HG03103 (cell line): Measurements from ENCODE around the gene UBA1.

Source experiments
- ATAC-seq: cut with Tn5 transposase; IDR thresholded peaks from one replicate; pipeline ENCODE4 v1.9.1; 2021; ENCODE audit warnings: low read depth; ENCODE audit not compliant: unreplicated experiment

Gene UBA1

GRCh38 chrX:47227334-47227583 lies 33.6 kb downstream of the UBA1 start:
- no peak for ATAC-seq

GRCh38 chrX:47228550-47229270 lies 35.1 kb downstream of the UBA1 start:
- no peak for ATAC-seq

- ATAC-seq, result no peak
These were observed 35.8 kb downstream of the UBA1 start for GRCh38 chrX:47229427-47229826.

GRCh38 chrX:47230136-47230868 lies 36.7 kb downstream of the UBA1 start:
- no peak for ATAC-seq

- no peak for ATAC-seq
These were observed 37.5 kb downstream of the UBA1 start for GRCh38 chrX:47231167-47231566.

GRCh38 chrX:47232197-47232802 lies 38.7 kb downstream of the UBA1 start:
- ATAC-seq, result no peak

GRCh38 chrX:47232803-47233332 lies 39.2 kb downstream of the UBA1 start, which contains the start of gene USP11:
Gene USP11 (plus strand): TSS chrX:47233009. CDS start chrX:47233044, 35 bp downstream.
- no peak for ATAC-seq

- ATAC-seq, result peak; percentile 76
These were observed 39.9 kb downstream of the UBA1 start for GRCh38 chrX:47233333-47234113.

- ATAC-seq, result no peak
These were observed 41.0 kb downstream of the UBA1 start for GRCh38 chrX:47234583-47234982.

- ATAC-seq, result no peak
These were observed 42.1 kb downstream of the UBA1 start for GRCh38 chrX:47235691-47236103.

GRCh38 chrX:47239199-47239598 lies 45.6 kb downstream of the UBA1 start:
- no peak for ATAC-seq

- no peak for ATAC-seq
These were observed 46.4 kb downstream of the UBA1 start for GRCh38 chrX:47239898-47240545.

- no peak for ATAC-seq
These were observed 47.0 kb downstream of the UBA1 start for GRCh38 chrX:47240619-47241018.

GRCh38 chrX:47241201-47242011 lies 47.8 kb downstream of the UBA1 start:
- no peak for ATAC-seq

- ATAC-seq, result no peak
These were observed 48.7 kb downstream of the UBA1 start for GRCh38 chrX:47242321-47242720.

- no peak for ATAC-seq
These were observed 49.7 kb downstream of the UBA1 start for GRCh38 chrX:47243351-47243750.

GRCh38 chrX:47244676-47245075 lies 51.0 kb downstream of the UBA1 start:
- ATAC-seq, result no peak

GRCh38 chrX:47245156-47245555 lies 51.5 kb downstream of the UBA1 start:
- ATAC-seq, result no peak

- no peak for ATAC-seq
These were observed 53.8 kb downstream of the UBA1 start for GRCh38 chrX:47247206-47247998.
